ENCODE measurements around the gene NPLOC4.
A peak's percentile ranks its signal among the peaks of the same experiment; 100 is the strongest.

NPLOC4 gene

GRCh38 chr17:81514489-81514738 is 122.5 kb downstream of the NPLOC4 start:
- no peaks in the 10 kb centered on the region for H3K27me3 Mint-ChIP-seq
- DNase-seq, result no peak
- ATAC-seq, result no peak

GRCh38 chr17:81513753-81514488 is 123.0 kb downstream of the NPLOC4 start:
- Mint-ChIP-seq H3K4me3 (peak overlapping the region; percentile 95 to 98), H3K9me3 (no peaks in the 10 kb centered on the region), H3K27ac (peak overlapping the region; percentile 92 to 95), H3K27me3 (no peaks in the 10 kb centered on the region), H3K4me1 (peaks cover 62% of the 10 kb centered on the region)
- DNase-seq (peak; percentile 69 to 72), ATAC-seq (peak; percentile 7)

More at GRCh38 chr17:81514489-81514738, 122.5 kb downstream of the NPLOC4 start:
- Mint-ChIP-seq H3K4me1 (peaks cover 58% of the 10 kb centered on the region), H3K27ac (peak overlapping the region in 1 of 2 donors; percentile 54), H3K9me3 (no peaks in the 10 kb centered on the region), H3K4me3 (peak overlapping the region; percentile 95 to 98)

GRCh38 chr17:81513372-81513752 is 123.5 kb downstream of the NPLOC4 start:
- Mint-ChIP-seq H3K27me3 (no peaks in the 10 kb centered on the region), H3K27ac (peak overlapping the region; percentile 92 to 95), H3K4me3 (peak overlapping the region; percentile 95 to 98), H3K9me3 (no peaks in the 10 kb centered on the region), H3K4me1 (peaks cover 63% of the 10 kb centered on the region)
- DNase-seq, result peak; percentile 88 to 89
- peak; percentile 62 for ATAC-seq

DNA sequence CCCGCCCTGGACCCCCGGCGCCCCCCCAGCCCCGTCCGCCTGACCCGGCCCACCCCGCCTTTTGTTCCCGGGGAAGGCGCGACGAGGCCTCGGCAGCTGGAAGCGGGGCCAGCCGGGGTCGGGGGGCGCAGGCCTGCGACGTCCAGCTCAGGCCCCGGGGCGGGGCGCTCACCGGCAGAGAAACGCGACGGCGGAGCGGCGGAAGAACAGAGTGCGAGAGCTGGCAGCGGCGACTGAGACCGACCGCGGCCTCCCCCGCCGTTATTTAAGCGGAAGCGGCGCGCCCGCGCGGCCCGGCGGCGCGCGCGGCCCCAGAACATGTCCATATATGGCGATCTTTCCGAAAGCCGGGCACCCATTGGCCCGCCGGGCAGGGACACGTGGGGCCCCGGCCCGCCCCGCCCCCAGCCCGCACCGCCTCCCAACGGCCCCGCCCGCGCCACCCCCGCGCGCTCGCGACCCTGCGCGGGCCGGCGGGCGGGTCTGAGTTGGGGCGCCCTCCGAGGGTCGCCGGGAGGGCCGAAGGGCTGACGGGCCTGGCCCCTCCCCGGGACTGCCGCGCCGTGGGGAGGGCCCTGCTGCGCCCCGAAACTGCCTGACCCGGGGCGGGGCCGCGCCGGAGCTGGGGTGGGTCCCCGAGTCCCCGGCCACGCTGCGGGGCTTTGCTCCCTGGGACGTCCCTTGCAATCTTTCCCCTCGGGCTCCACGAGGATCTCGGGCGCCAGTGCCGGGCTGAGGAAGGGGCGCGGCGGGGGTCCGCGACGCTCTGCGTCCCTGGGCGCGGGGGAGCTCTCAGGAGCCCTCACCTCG is 124.1 kb downstream of the NPLOC4 start, which contains the start of gene ACTG1:
TSS of gene ACTG1 (minus strand) at position 238 of the 810 bp plus-strand sequence. CDS start 445 bp downstream, outside the sequence.
- ATAC-seq (peak; percentile 66), DNase-seq (peak; percentile 90 to 92)
- Mint-ChIP-seq H3K4me1 (peaks cover 63% of the 10 kb centered on the region), H3K4me3 (peak within 1 kb of the TSS; percentile 98), H3K9me3 (no peaks in the 10 kb centered on the region), H3K27ac (peak within 1 kb of the TSS; percentile 93 to 95), H3K27me3 (no peaks in the 10 kb centered on the region)

GRCh38 chr17:81511804-81512561 is 124.9 kb downstream of the NPLOC4 start:
- H3K9me3 Mint-ChIP-seq, result no peaks in the 10 kb centered on the region
- no peaks in the 10 kb centered on the region for H3K27me3 Mint-ChIP-seq
- H3K4me1 Mint-ChIP-seq, result peaks cover 59% of the 10 kb centered on the region
- peak overlapping the region; percentile 96 to 98 for H3K4me3 Mint-ChIP-seq
- DNase-seq, result peak; percentile 44 to 50
- H3K27ac Mint-ChIP-seq, result peak overlapping the region; percentile 93
- ATAC-seq, result no peak

DNA sequence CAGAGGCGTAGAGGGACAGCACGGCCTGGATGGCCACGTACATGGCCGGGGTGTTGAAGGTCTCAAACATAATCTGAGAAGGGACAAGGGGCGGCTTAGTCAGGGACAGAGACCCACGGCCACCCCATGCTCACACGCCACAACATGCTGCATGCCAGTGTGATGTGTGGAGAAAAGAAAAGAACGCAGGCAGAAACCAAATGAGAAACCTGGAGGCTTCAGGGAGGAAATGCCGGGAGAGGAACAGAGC is 125.4 kb downstream of the NPLOC4 start:
- Mint-ChIP-seq H3K4me3 (peak overlapping the region; percentile 96 to 98), H3K4me1 (peaks cover 54% of the 10 kb centered on the region), H3K27ac (peak overlapping the region; percentile 93), H3K9me3 (no peaks in the 10 kb centered on the region), H3K27me3 (no peaks in the 10 kb centered on the region)
- DNase-seq (no peak), ATAC-seq (no peak)

DNA sequence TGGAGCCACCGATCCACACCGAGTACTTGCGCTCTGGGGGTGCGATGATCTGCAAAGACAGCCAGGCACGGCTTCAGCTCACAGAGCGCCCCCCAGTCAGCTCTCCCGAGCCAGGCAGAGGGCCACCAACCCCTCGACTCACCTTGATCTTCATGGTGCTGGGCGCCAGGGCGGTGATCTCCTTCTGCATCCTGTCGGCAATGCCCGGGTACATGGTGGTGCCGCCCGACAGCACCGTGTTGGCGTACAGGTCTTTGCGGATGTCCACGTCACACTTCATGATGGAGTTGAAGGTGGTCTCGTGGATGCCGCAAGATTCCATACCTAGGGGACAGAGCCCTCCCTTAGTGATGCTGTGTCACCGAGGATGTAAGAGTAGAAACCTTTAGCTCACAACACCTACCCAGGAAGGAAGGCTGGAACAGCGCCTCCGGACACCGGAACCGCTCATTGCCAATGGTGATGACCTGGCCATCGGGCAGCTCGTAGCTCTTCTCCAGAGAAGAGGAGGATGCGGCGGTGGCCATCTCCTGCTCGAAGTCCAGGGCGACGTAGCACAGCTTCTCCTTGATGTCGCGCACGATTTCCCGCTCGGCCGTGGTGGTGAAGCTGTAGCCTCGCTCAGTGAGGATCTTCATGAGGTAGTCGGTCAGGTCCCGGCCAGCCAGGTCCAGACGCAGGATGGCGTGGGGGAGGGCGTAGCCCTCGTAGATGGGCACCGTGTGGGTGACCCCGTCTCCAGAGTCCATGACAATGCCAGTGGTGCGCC is 125.9 kb downstream of the NPLOC4 start:
- ATAC-seq (no peak), DNase-seq (peak; percentile 45 to 62)

GRCh38 chr17:81509972-81510784 is 126.7 kb downstream of the NPLOC4 start:
- ATAC-seq, result no peak
- peak overlapping the region; percentile 93 for H3K27ac Mint-ChIP-seq
- peaks cover 41% of the 10 kb centered on the region for H3K4me1 Mint-ChIP-seq
- no peaks in the 10 kb centered on the region for H3K27me3 Mint-ChIP-seq
- H3K4me3 Mint-ChIP-seq, result peak overlapping the region; percentile 96 to 98
- DNase-seq, result peak in 1 of 2 donors; percentile 38
- H3K9me3 Mint-ChIP-seq, result no peaks in the 10 kb centered on the region

More for the DNA sequence above, 125.9 kb downstream of the NPLOC4 start:
- H3K4me1 Mint-ChIP-seq, result peaks cover 49% of the 10 kb centered on the region
- peak overlapping the region; percentile 93 for H3K27ac Mint-ChIP-seq
- H3K4me3 Mint-ChIP-seq, result peak overlapping the region; percentile 96 to 98
- H3K9me3 Mint-ChIP-seq, result no peaks in the 10 kb centered on the region
- no peaks in the 10 kb centered on the region for H3K27me3 Mint-ChIP-seq

GRCh38 chr17:81509207-81509971 is 127.5 kb downstream of the NPLOC4 start:
- no peak for ATAC-seq
- Mint-ChIP-seq H3K27me3 (no peaks in the 10 kb centered on the region), H3K27ac (peak overlapping the region; percentile 91 to 92), H3K4me3 (peak overlapping the region; percentile 96 to 98), H3K9me3 (no peaks in the 10 kb centered on the region), H3K4me1 (peaks cover 39% of the 10 kb centered on the region)
- no peak for DNase-seq

- Mint-ChIP-seq H3K4me3 (peak overlapping the region; percentile 96 to 98), H3K4me1 (peaks cover 39% of the 10 kb centered on the region), H3K27me3 (no peaks in the 10 kb centered on the region), H3K27ac (peak overlapping the region in 1 of 2 donors; percentile 91), H3K9me3 (no peaks in the 10 kb centered on the region)
- no peak for DNase-seq
- ATAC-seq, result no peak
Observed at GRCh38 chr17:81508639-81509206, 128.2 kb downstream of the NPLOC4 start.
